C4-2B (cell line): ENCODE results near the gene NAALADL1.
A peak's percentile ranks its signal among the peaks of the same experiment; 100 is the strongest.

Source experiments
- H3K27ac ChIP-seq: fragments of 450-650 bp; 2 replicates; pipeline ENCODE4 v1.5.1; 2017
- CTCF ChIP-seq: fragments of 450-650 bp; conservative IDR thresholded peaks from 2 replicates; pipeline ENCODE4 v1.5.1; 2017; ENCODE audit warnings: mild to moderate bottlenecking
- ZFX ChIP-seq: fragments of 450-650 bp; IDR thresholded peaks from 2 replicates; pipeline ENCODE4 v1.6.1; 2017

Gene NAALADL1

GRCh38 chr11:65058419-65059054 is at the start of gene NAALADL1:
Gene NAALADL1, minus strand, starts transcription at chr11:65058553. Its CDS starts 32 bp downstream, at chr11:65058521.
- H3K27ac ChIP-seq = no peak within 1 kb of the TSS
- TF ChIP-seq ZFX (no peak), CTCF (no peak)

GRCh38 chr11:65107751-65108468 is 49.6 kb upstream of the NAALADL1 start:
- TF ChIP-seq ZFX (no peak), CTCF (no peak)

GRCh38 chr11:65107078-65107477 is 48.7 kb upstream of the NAALADL1 start:
- no peak for TF ChIP-seq ZFX
- H3K27ac ChIP-seq = peak overlapping the region; percentile 96; the same call in 1 of the 2 replicates

More at GRCh38 chr11:65107751-65108468, 49.6 kb upstream of the NAALADL1 start:
- H3K27ac ChIP-seq = peak overlapping the region; percentile 96

- TF ChIP-seq CTCF = no peak
- TF ChIP-seq ZFX = no peak
- H3K27ac ChIP-seq = peak overlapping the region; percentile 78
Observed at GRCh38 chr11:65104628-65105027, 46.3 kb upstream of the NAALADL1 start.

GRCh38 chr11:65103476-65103875 is 45.1 kb upstream of the NAALADL1 start:
- TF ChIP-seq ZFX = no peak
- TF ChIP-seq CTCF = no peak
- peak overlapping the region; percentile 85 for H3K27ac ChIP-seq

GRCh38 chr11:65102142-65103095 is 44.1 kb upstream of the NAALADL1 start:
- peak overlapping the region; percentile 85 for H3K27ac ChIP-seq
- TF ChIP-seq CTCF = no peak
- TF ChIP-seq ZFX = no peak

- H3K27ac ChIP-seq = peak overlapping the region; percentile 85; the same call in 1 of the 2 replicates
- TF ChIP-seq ZFX (no peak), CTCF (no peak; the same call in 1 of the 2 replicates)
Observed at GRCh38 chr11:65100674-65101350, 42.5 kb upstream of the NAALADL1 start.
